SH-SY5Y (cell line): ENCODE data around the gene FAM83G.

Experiments used
- GATA2 ChIP-seq: IDR thresholded peaks from 2 replicates; pipeline ENCODE4 v1.6.1; 2011; ENCODE audit warnings: mild to moderate bottlenecking, low read depth, low read length
- GATA3 ChIP-seq: IDR thresholded peaks from 2 replicates; pipeline ENCODE4 v1.6.1; 2011; ENCODE audit warnings: low read depth, mild to moderate bottlenecking, low read length, moderate library complexity

Gene FAM83G

GRCh38 chr17:18951941-18952842 is 52.4 kb downstream of the FAM83G start, which contains the start of gene SLC5A10:
SLC5A10 (plus strand) TSS chr17:18952165; CDS start chr17:18952206, 41 bp downstream.
- TF ChIP-seq GATA3: no peak
- TF ChIP-seq GATA2: no peak

GRCh38 chr17:18950944-18951905 is 53.3 kb downstream of the FAM83G start:
- no peak for TF ChIP-seq GATA2
- TF ChIP-seq GATA3: no peak

GRCh38 chr17:18950346-18950745 is 54.2 kb downstream of the FAM83G start:
- no peak for TF ChIP-seq GATA3
- no peak for TF ChIP-seq GATA2

GRCh38 chr17:18949566-18949965 is 55.0 kb downstream of the FAM83G start:
- TF ChIP-seq GATA3 (no peak), GATA2 (no peak)

GRCh38 chr17:18948476-18949006 is 56.0 kb downstream of the FAM83G start:
- no peak for TF ChIP-seq GATA3
- TF ChIP-seq GATA2: no peak

GRCh38 chr17:18947866-18948265 is 56.7 kb downstream of the FAM83G start:
- no peak for TF ChIP-seq GATA2
- no peak for TF ChIP-seq GATA3

GRCh38 chr17:18946536-18946935 is 58.0 kb downstream of the FAM83G start:
- no peak for TF ChIP-seq GATA2
- no peak for TF ChIP-seq GATA3

GRCh38 chr17:18944646-18945045 is 59.9 kb downstream of the FAM83G start:
- TF ChIP-seq GATA2 (no peak), GATA3 (no peak)

GRCh38 chr17:18938692-18939023 is 65.9 kb downstream of the FAM83G start:
- TF ChIP-seq GATA2 (no peak), GATA3 (no peak)

GRCh38 chr17:18937981-18938691 is 66.4 kb downstream of the FAM83G start:
- TF ChIP-seq GATA3 (no peak), GATA2 (no peak)

GRCh38 chr17:18933102-18934058 is 71.2 kb downstream of the FAM83G start:
- TF ChIP-seq GATA2: no peak
- TF ChIP-seq GATA3: no peak

- TF ChIP-seq GATA3 (no peak), GATA2 (no peak)
Measured at GRCh38 chr17:18932360-18933055, 72.1 kb downstream of the FAM83G start.

- no peak for TF ChIP-seq GATA3
- no peak for TF ChIP-seq GATA2
Measured at GRCh38 chr17:18928628-18929125, 75.9 kb downstream of the FAM83G start.
